ENCODE results near the gene PARL. TPM values are rescaled to one million over a fixed set of nuclear protein-coding genes. Genes with fewer than 3 reads are reported as not detected.
"Not testable (repeated sequence)": the region's sequence is repeated elsewhere in the genome, so short reads cannot be mapped to it uniquely, and the experiment has no call there.

PARL gene
- total RNA-seq, 1 experiment from 2014 or later, result 38.7 TPM

GRCh38 chr3:183907176-183907575, 22.5 kb upstream of the PARL start:
- in situ Hi-C loops (cut with HindIII; ENCODE audit: low pct_unique_long_range_greater_than_20kb, low sequenced_read_pairs), result no loop called here
- no peak for DNase-seq (ENCODE audit: low read depth)

DNA sequence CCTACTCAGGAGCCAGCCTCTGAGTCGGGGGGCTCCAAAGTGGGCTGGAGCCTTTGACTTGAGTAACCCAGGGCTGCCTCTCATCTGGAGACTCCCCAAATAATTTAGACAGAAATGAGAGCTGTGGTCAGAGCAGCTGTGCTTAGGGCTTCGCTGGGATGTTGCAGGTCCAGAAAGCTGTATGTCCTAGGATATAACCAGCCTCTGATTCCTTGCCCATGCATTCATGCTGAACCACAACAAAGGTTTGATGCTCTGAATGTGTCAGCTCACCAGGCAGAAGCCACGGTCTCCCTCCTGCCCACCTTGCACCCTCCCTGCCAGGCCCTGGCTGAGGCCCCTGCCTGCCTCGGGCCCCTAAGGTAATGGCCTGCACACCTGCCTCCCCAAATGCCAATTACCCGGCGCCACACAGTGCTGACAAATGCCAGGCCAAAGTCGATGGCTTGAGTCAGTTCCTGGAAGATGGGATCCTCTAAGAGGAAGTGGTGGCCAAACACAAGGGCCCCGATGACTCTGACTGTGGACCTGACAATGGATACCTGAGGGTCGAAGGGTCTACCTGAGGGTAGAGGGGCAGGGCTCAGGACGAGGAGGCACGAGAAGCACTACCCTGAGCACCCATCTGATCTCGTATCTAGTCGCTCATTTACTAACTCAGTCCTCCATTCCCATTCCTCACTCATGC, 21.7 kb upstream of the PARL start:
- no peak for DNase-seq (ENCODE audit: low read depth)
- in situ Hi-C loops (cut with HindIII; ENCODE audit: low pct_unique_long_range_greater_than_20kb, low sequenced_read_pairs), result no loop called here

- in situ Hi-C loops (cut with HindIII; ENCODE audit: low pct_unique_long_range_greater_than_20kb, low sequenced_read_pairs), result no loop called here
- DNase-seq (ENCODE audit: low read depth), result no peak
These were observed 20.4 kb upstream of the PARL start for GRCh38 chr3:183904833-183905780.

- no peak for DNase-seq (ENCODE audit: low read depth)
- in situ Hi-C loops (cut with HindIII; ENCODE audit: low pct_unique_long_range_greater_than_20kb, low sequenced_read_pairs), result no loop called here
These were observed 13.3 kb upstream of the PARL start for GRCh38 chr3:183898028-183898431.

DNA sequence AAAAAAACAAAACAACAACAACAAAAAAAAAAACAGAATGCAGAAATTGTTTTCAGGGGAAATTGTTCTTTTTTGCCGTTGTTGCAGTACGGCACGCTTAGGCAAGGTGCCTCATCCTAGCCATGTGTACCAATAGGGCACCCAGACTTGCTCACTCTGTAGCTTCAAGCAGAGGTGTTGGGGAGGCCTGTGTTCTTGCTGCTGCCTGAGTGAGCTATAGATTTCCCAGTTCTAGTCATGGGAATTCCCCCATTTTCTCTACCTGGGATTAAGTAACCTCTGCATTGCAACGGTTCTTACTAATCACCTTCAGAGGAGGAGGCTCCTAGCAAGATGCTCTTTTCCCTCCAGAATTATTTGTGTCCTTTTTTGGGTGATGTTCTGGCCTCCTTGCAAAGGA, 12.9 kb upstream of the PARL start:
- DNase-seq (ENCODE audit: low read depth), result no peak
- in situ Hi-C loops (cut with HindIII; ENCODE audit: low pct_unique_long_range_greater_than_20kb, low sequenced_read_pairs), result no loop called here

DNA sequence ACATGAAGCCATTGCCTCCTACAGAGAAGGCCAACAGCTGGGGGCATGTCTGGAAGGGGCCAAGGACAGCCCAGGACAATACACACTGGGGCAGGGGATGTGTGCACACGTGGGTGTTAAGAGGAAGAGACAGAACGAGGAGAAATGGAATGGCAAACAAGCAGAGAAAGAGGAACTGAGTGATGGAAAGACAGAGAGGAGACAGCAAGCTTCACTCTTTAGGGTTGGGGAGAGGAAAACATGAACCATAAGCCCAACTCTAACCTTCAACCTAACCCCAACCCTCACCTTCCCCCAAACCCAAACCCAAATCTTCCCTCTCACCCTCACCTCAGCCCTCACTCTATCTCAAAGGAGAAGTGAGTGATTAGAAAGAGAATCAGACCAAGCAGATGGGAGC, 11.9 kb upstream of the PARL start:
- in situ Hi-C loops (cut with HindIII; ENCODE audit: low pct_unique_long_range_greater_than_20kb, low sequenced_read_pairs), result no loop called here
- no peak for DNase-seq (ENCODE audit: low read depth)

GRCh38 chr3:183896184-183896583, 11.5 kb upstream of the PARL start:
- DNase-seq (ENCODE audit: low read depth), result no peak
- in situ Hi-C loops (cut with HindIII; ENCODE audit: low pct_unique_long_range_greater_than_20kb, low sequenced_read_pairs), result no loop called here

DNA sequence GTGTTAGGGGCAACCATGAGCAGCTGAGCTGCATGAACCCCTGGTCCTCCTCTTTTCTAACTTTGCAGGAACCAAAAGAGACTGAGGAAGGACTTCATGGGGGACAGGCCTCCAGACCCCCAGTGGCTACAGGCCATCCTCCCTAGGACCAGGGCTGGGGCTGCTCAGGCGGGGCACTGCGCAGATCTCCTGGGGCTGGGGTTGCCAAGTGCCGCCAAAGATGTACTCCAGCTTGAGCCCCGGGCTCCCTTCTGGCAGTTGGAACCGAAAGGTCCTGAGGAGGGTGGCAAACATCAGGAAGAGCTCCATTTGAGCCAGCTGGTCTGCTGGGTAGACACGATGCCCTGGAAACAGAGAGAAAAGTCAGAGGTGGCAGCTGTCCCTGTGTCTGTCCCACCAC, 11.1 kb upstream of the PARL start:
- in situ Hi-C loops (cut with HindIII; ENCODE audit: low pct_unique_long_range_greater_than_20kb, low sequenced_read_pairs), result no loop called here
- DNase-seq (ENCODE audit: low read depth), result no peak

- in situ Hi-C loops (cut with HindIII; ENCODE audit: low pct_unique_long_range_greater_than_20kb, low sequenced_read_pairs), result no loop called here
- DNase-seq (ENCODE audit: low read depth), result peak; percentile 54
These were observed 10.6 kb upstream of the PARL start for GRCh38 chr3:183895296-183895695.

DNA sequence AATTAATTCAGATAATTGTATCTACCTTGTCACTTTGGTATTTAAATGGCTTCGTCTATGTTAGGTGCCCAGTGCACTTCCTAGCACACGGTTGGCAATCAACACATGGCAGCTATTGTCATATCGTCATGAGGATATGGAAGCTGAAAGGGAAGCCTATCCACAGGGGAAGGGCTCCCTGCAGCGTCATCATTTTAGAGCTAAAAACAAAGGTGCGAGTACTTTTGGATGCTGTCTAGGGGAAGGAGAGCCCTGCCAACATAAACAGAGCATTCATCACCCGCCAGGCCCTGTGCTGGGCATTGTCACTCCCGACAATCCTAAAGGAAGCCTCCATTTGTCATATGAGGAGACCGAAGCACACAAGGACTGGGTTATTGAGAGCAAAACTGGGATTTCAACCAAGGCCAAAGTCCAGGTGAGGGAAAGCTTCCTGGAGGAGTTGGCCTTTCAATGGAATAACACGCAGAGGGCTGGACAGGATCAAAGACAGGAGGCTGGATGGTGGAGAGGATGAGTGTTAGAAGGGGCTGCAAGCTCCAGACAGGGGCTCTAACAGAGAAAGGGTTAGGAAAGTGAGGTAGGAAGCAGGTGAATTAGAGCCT, 8.0 kb upstream of the PARL start:
- in situ Hi-C loops (cut with HindIII; ENCODE audit: low pct_unique_long_range_greater_than_20kb, low sequenced_read_pairs), result no loop called here
- no peak for DNase-seq (ENCODE audit: low read depth)

- no peak for DNase-seq (ENCODE audit: low read depth)
- in situ Hi-C loops (cut with HindIII; ENCODE audit: low pct_unique_long_range_greater_than_20kb, low sequenced_read_pairs), result no loop called here
These were observed 1.1 kb upstream of the PARL start for GRCh38 chr3:183885766-183886165.

DNA sequence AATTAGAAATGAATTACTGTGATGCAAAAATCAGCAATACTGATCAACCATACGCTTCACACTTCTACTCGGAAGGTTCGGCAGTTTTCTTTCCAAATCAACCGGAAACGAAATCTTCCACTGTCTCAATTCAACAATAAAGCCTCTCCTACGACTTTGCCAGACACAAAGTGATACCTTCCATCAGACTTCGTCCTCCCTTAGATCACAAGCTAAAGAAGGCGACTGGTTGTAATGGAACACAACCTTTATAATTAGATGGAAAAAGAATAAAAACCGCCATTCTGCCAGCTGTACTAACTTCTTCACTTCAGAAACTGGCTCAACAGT, 618 bp downstream of the PARL start:
- DNase-seq (ENCODE audit: low read depth), result no peak
- in situ Hi-C loops (cut with HindIII; ENCODE audit: low pct_unique_long_range_greater_than_20kb, low sequenced_read_pairs), result no loop called here

DNA sequence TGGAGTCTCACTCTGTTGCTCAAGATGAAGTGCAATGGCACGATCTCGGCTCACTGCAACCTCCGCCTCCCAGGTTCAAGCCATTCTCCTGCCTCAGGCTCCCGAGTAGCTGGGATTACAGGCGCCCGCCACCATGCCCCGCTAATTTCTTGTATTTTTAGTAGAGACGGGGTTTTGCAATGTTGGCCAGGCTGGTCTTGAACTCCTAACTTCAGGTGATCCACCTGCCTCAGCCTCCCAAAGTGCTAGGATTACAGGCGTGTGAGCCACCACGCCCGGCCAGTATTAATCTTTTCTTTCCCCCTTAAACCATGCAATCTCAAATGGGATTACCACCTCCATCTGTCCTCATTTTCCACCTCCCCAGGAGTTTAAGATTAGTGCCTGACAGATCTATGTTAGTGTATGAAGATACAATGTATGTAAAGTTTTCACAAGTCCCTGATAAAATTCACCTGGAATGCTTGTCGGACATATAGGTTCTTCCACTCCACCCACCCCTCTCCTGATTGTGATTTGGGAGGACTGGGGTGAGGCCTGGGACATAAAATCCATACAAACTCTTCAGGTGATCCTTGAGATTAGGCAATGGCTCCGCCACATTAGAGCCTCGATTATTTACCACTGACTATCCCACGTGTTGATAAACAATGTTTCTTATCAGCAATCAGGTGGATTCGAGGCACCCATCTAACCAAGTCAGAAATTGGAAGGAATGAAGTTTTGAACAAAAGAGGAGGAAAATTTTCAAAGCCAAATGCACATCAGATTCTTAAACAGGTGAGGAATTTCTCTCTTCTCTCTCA, 1.2 kb downstream of the PARL start:
- in situ Hi-C loops (cut with HindIII; ENCODE audit: low pct_unique_long_range_greater_than_20kb, low sequenced_read_pairs), result no loop called here
- DNase-seq (ENCODE audit: low read depth), result no peak

- in situ Hi-C loops (cut with HindIII; ENCODE audit: low pct_unique_long_range_greater_than_20kb, low sequenced_read_pairs), result no loop called here
- DNase-seq (ENCODE audit: low read depth), result no peak
These were observed 4.6 kb downstream of the PARL start for GRCh38 chr3:183880121-183880520.

DNA sequence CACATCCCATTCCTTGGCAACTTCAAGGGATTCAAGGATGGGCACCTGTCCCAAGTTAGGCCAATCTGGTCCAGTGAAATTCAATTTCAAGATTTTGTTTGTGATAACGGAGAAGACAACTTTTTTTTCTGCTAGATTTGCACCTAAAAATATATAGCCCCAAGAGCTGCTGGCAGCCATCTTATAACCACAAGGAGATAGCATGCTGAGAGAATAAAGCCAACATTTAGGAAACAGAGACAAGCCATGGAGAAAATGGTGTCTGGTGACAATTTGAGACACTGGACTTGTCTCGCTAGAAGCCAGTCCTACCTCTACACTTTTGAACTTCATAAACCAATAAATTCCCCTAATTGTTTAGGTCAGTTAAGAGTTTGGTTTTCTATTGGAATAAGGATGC, 5.4 kb downstream of the PARL start:
- in situ Hi-C loops (cut with HindIII; ENCODE audit: low pct_unique_long_range_greater_than_20kb, low sequenced_read_pairs), result no loop called here
- no peak for DNase-seq (ENCODE audit: low read depth)

- in situ Hi-C loops (cut with HindIII; ENCODE audit: low pct_unique_long_range_greater_than_20kb, low sequenced_read_pairs), result no loop called here
- DNase-seq (ENCODE audit: low read depth), result no peak
These were observed 6.6 kb downstream of the PARL start for GRCh38 chr3:183878071-183878470.

GRCh38 chr3:183877227-183877626, 7.5 kb downstream of the PARL start:
- in situ Hi-C loops (cut with HindIII; ENCODE audit: low pct_unique_long_range_greater_than_20kb, low sequenced_read_pairs); DNase-seq (ENCODE audit: low read depth): not testable (repeated sequence)

GRCh38 chr3:183875411-183875810, 9.3 kb downstream of the PARL start:
- no peak for DNase-seq (ENCODE audit: low read depth)
- in situ Hi-C loops (cut with HindIII; ENCODE audit: low pct_unique_long_range_greater_than_20kb, low sequenced_read_pairs), result no loop called here

- DNase-seq (ENCODE audit: low read depth), result no peak
- in situ Hi-C loops (cut with HindIII; ENCODE audit: low pct_unique_long_range_greater_than_20kb, low sequenced_read_pairs), result no loop called here
These were observed 10.8 kb downstream of the PARL start for GRCh38 chr3:183873914-183874313.

Measured in Caki2 (cell line).